NB4 (cell line): Measurements from ENCODE around the gene RPL18.

Experiments
- MYC ChIP-seq: IDR thresholded peaks from 2 replicates; pipeline ENCODE4 v1.6.1; 2011; ENCODE audit warnings: low read depth, low read length
- POLR2A ChIP-seq: IDR thresholded peaks from 2 replicates; pipeline ENCODE4 v1.6.1; 2011; ENCODE audit warnings: mild to moderate bottlenecking; ENCODE audit not compliant: insufficient read length; ENCODE audit errors: extremely low read depth
- TF ChIP-seq, protein P1 (sequence below): IDR thresholded peaks from one replicate; pipeline ENCODE4 v1.5.1; 2012; ENCODE audit warnings: low read depth, low read length

GRCh38 chr19:48607359-48607755 is 11.6 kb downstream of the RPL18 start:
- no peak for TF ChIP-seq MYC
- TF ChIP-seq POLR2A = no peak
- TF ChIP-seq, protein P1, sequence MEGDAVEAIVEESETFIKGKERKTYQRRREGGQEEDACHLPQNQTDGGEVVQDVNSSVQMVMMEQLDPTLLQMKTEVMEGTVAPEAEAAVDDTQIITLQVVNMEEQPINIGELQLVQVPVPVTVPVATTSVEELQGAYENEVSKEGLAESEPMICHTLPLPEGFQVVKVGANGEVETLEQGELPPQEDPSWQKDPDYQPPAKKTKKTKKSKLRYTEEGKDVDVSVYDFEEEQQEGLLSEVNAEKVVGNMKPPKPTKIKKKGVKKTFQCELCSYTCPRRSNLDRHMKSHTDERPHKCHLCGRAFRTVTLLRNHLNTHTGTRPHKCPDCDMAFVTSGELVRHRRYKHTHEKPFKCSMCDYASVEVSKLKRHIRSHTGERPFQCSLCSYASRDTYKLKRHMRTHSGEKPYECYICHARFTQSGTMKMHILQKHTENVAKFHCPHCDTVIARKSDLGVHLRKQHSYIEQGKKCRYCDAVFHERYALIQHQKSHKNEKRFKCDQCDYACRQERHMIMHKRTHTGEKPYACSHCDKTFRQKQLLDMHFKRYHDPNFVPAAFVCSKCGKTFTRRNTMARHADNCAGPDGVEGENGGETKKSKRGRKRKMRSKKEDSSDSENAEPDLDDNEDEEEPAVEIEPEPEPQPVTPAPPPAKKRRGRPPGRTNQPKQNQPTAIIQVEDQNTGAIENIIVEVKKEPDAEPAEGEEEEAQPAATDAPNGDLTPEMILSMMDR = no peak
